ENCODE measurements around the gene RABL2B.

The RABL2B gene

GRCh38 chr22:50724616-50725015, 58.8 kb downstream of the RABL2B start:
- no peak for TF ChIP-seq CTCF (conservative IDR thresholded peaks at IDR 0.05; ENCODE audit: low read depth, low read length)
- no peak for DNase-seq (ENCODE audit: low read depth)
- H3K4me3 ChIP-seq (ENCODE audit: low read length) = no peak overlapping the region

GRCh38 chr22:50723991-50724390, 59.4 kb downstream of the RABL2B start:
- H3K4me3 ChIP-seq (ENCODE audit: low read length) = no peak overlapping the region
- no peak for TF ChIP-seq CTCF (conservative IDR thresholded peaks at IDR 0.05; ENCODE audit: low read depth, low read length)
- DNase-seq (ENCODE audit: low read depth) = no peak

GRCh38 chr22:50722716-50723428, 60.6 kb downstream of the RABL2B start:
- TF ChIP-seq CTCF (conservative IDR thresholded peaks at IDR 0.05; ENCODE audit: low read depth, low read length) = no peak
- H3K4me3 ChIP-seq (ENCODE audit: low read length) = no peak overlapping the region
- DNase-seq (ENCODE audit: low read depth) = no peak

- no peak for TF ChIP-seq CTCF (conservative IDR thresholded peaks at IDR 0.05; ENCODE audit: low read depth, low read length)
- no peak overlapping the region for H3K4me3 ChIP-seq (ENCODE audit: low read length)
- DNase-seq (ENCODE audit: low read depth) = no peak
Observed at GRCh38 chr22:50722048-50722701, 61.3 kb downstream of the RABL2B start.

GRCh38 chr22:50721257-50721844, 62.1 kb downstream of the RABL2B start:
- no peak overlapping the region for H3K4me3 ChIP-seq (ENCODE audit: low read length)
- TF ChIP-seq CTCF (conservative IDR thresholded peaks at IDR 0.05; ENCODE audit: low read depth, low read length) = no peak
- DNase-seq (ENCODE audit: low read depth) = no peak

GRCh38 chr22:50720301-50721256, 62.9 kb downstream of the RABL2B start:
- TF ChIP-seq CTCF (conservative IDR thresholded peaks at IDR 0.05; ENCODE audit: low read depth, low read length) = no peak
- no peak overlapping the region for H3K4me3 ChIP-seq (ENCODE audit: low read length)
- DNase-seq (ENCODE audit: low read depth) = no peak
